HG03025 (cell line): ENCODE data around the gene PLAC9.
"Not testable (repeated sequence)": the region's sequence is repeated elsewhere in the genome, so short reads cannot be mapped to it uniquely, and the experiment has no call there.

Experiments
- ATAC-seq: cut with Tn5 transposase; IDR thresholded peaks from one replicate; pipeline ENCODE4 v1.9.1; 2021; ENCODE audit warnings: mild to moderate bottlenecking, moderate library complexity; ENCODE audit not compliant: unreplicated experiment, low FRiP score

The PLAC9 gene

GRCh38 chr10:80132299-80133139 lies at the start of gene PLAC9:
PLAC9 (plus strand) TSS chr10:80132730; CDS start chr10:80132763, 33 bp downstream.
- ATAC-seq: no peak

- no peak for ATAC-seq
Measured at GRCh38 chr10:80090121-80090520, 42.4 kb upstream of the PLAC9 start.

- ATAC-seq: no peak
Measured at GRCh38 chr10:80094231-80094630, 38.3 kb upstream of the PLAC9 start.

GRCh38 chr10:80098272-80098671 lies 34.3 kb upstream of the PLAC9 start:
- ATAC-seq: not testable (repeated sequence)

- ATAC-seq: not testable (repeated sequence)
Measured at GRCh38 chr10:80099295-80099694, 33.2 kb upstream of the PLAC9 start.

- no peak for ATAC-seq
Measured at GRCh38 chr10:80100116-80100515, 32.4 kb upstream of the PLAC9 start.

- ATAC-seq: no peak
Measured at GRCh38 chr10:80100861-80101695, 31.5 kb upstream of the PLAC9 start.

GRCh38 chr10:80104066-80104926 lies 28.2 kb upstream of the PLAC9 start:
- no peak for ATAC-seq

- no peak for ATAC-seq
Measured at GRCh38 chr10:80108576-80109239, 23.8 kb upstream of the PLAC9 start.

- ATAC-seq: no peak
Measured at GRCh38 chr10:80110986-80111385, 21.5 kb upstream of the PLAC9 start.

GRCh38 chr10:80118669-80119068 lies 13.9 kb upstream of the PLAC9 start:
- no peak for ATAC-seq

GRCh38 chr10:80122110-80122710 lies 10.3 kb upstream of the PLAC9 start:
- ATAC-seq: no peak

GRCh38 chr10:80122746-80123145 lies 9.8 kb upstream of the PLAC9 start:
- no peak for ATAC-seq

- no peak for ATAC-seq
Measured at GRCh38 chr10:80126876-80127275, 5.7 kb upstream of the PLAC9 start.

GRCh38 chr10:80131499-80131901 lies 1.0 kb upstream of the PLAC9 start:
- ATAC-seq: no peak

- no peak for ATAC-seq
Measured at GRCh38 chr10:80133206-80133605, 676 bp downstream of the PLAC9 start.

GRCh38 chr10:80133687-80134086 lies 1.2 kb downstream of the PLAC9 start:
- ATAC-seq: not testable (repeated sequence)

GRCh38 chr10:80136134-80136571 lies 3.6 kb downstream of the PLAC9 start:
- no peak for ATAC-seq

- ATAC-seq: no peak
Measured at GRCh38 chr10:80137031-80137862, 4.7 kb downstream of the PLAC9 start.
